Limb (tissue), 2 donors: Measurements from ENCODE around the gene PLPP3.

Experiments used
- DNase-seq, 2 donors: peaks; one replicate each; pipeline ENCODE4 v3.0.0-alpha.2; 2016; ENCODE audit errors: extremely low spot score in 2 of 2

The PLPP3 gene

GRCh38 chr1:56547977-56548376, 31.4 kb downstream of the PLPP3 start:
- no peak for DNase-seq

GRCh38 chr1:56547473-56547872, 31.9 kb downstream of the PLPP3 start:
- no peak for DNase-seq

GRCh38 chr1:56545711-56546110, 33.7 kb downstream of the PLPP3 start:
- no peak for DNase-seq

- DNase-seq: no peak
Observed at GRCh38 chr1:56543783-56544612, 35.4 kb downstream of the PLPP3 start.

- DNase-seq: no peak
Observed at GRCh38 chr1:56542651-56543050, 36.7 kb downstream of the PLPP3 start.

- no peak for DNase-seq
Observed at GRCh38 chr1:56541408-56541807, 38.0 kb downstream of the PLPP3 start.

- DNase-seq: no peak
Observed at GRCh38 chr1:56540467-56540866, 38.9 kb downstream of the PLPP3 start.

- no peak for DNase-seq
Observed at GRCh38 chr1:56539520-56539931, 39.8 kb downstream of the PLPP3 start.

- no peak for DNase-seq
Observed at GRCh38 chr1:56538532-56538931, 40.8 kb downstream of the PLPP3 start.

- no peak for DNase-seq
Observed at GRCh38 chr1:56537660-56538059, 41.7 kb downstream of the PLPP3 start.

GRCh38 chr1:56535939-56536338, 43.4 kb downstream of the PLPP3 start:
- DNase-seq: no peak

- DNase-seq: no peak
Observed at GRCh38 chr1:56535362-56535761, 44.0 kb downstream of the PLPP3 start.

GRCh38 chr1:56534130-56534651, 45.2 kb downstream of the PLPP3 start:
- no peak for DNase-seq

- no peak for DNase-seq
Observed at GRCh38 chr1:56533621-56534020, 45.7 kb downstream of the PLPP3 start.

- DNase-seq: no peak
Observed at GRCh38 chr1:56533197-56533596, 46.2 kb downstream of the PLPP3 start.

- DNase-seq: no peak
Observed at GRCh38 chr1:56532350-56532683, 47.0 kb downstream of the PLPP3 start.

- no peak for DNase-seq
Observed at GRCh38 chr1:56531624-56532349, 47.6 kb downstream of the PLPP3 start.

- no peak for DNase-seq
Observed at GRCh38 chr1:56529801-56530200, 49.6 kb downstream of the PLPP3 start.

- peak; percentile 34 to 74 for DNase-seq
Observed at GRCh38 chr1:56527548-56528302, 51.6 kb downstream of the PLPP3 start.

- no peak for DNase-seq
Observed at GRCh38 chr1:56526571-56527174, 52.7 kb downstream of the PLPP3 start.

- DNase-seq: no peak
Observed at GRCh38 chr1:56525489-56526041, 53.8 kb downstream of the PLPP3 start.
